SK-N-SH treated with all-trans-retinoic acid at 6 μM for 48 hours (cell line): ENCODE results near the gene KLHL1.

Experiments used
- BACH2 ChIP-seq: fragments of 250-450 bp; sonication (Bioruptor Pico); IDR thresholded peaks from 2 replicates; pipeline ENCODE4 v1.9.0; 2021; ENCODE audit warnings: mild to moderate bottlenecking, borderline replicate concordance
- CREB5 ChIP-seq: fragments of 250-450 bp; sonication (Bioruptor Pico); IDR thresholded peaks from 2 replicates; pipeline ENCODE4 v1.5.1; 2020; ENCODE audit warnings: low read depth, mild to moderate bottlenecking, moderate library complexity
- GLIS3 ChIP-seq: fragments of 250-450 bp; sonication (Bioruptor Pico); IDR thresholded peaks from 2 replicates; pipeline ENCODE4 v1.5.0; 2020; ENCODE audit warnings: mild to moderate bottlenecking, moderate library complexity
- PATZ1 ChIP-seq: fragments of 250-450 bp; sonication (Bioruptor Pico); IDR thresholded peaks from 2 replicates; pipeline ENCODE4 v1.8.0; 2020; ENCODE audit warnings: mild to moderate bottlenecking, moderate library complexity, borderline replicate concordance
- POU6F1 ChIP-seq: fragments of 250-450 bp; sonication (Bioruptor Pico); IDR thresholded peaks from 2 replicates; pipeline ENCODE4 v1.8.0; 2021; ENCODE audit warnings: low read depth, mild to moderate bottlenecking, moderate library complexity, borderline replicate concordance
- TOX ChIP-seq: fragments of 250-450 bp; sonication (Bioruptor Pico); IDR thresholded peaks from 2 replicates; pipeline ENCODE4 v1.8.0; 2021; ENCODE audit warnings: mild to moderate bottlenecking, moderate library complexity, borderline replicate concordance

- TF ChIP-seq GLIS3 (CRISPR knock-in tag), result no peak
- TF ChIP-seq PATZ1 (CRISPR knock-in tag), result no peak
- no peak for TF ChIP-seq POU6F1 (CRISPR knock-in tag)
- no peak for TF ChIP-seq TOX
- no peak for TF ChIP-seq CREB5 (CRISPR knock-in tag)
- no peak for TF ChIP-seq BACH2
Observed at GRCh38 chr13:69761581-69761980, 346.7 kb downstream of the KLHL1 start.
